Measurements from ENCODE around the gene NHERF1.

Gene NHERF1

GRCh38 chr17:74722782-74723181 is 25.6 kb upstream of the NHERF1 start:
- no peak overlapping the region for H3K9ac ChIP-seq (ENCODE audit: low read length)
- H3K27me3 ChIP-seq (replicated peaks; ENCODE audit: control insufficient read depth, insufficient read depth, low read length), result peaks cover 31% of the 10 kb centered on the region
- H3K9me3 ChIP-seq (ENCODE audit: control insufficient read depth, low read length), result peaks cover 6% of the 10 kb centered on the region
- no peaks in the 10 kb centered on the region for H3K36me3 ChIP-seq (ENCODE audit: control insufficient read depth, insufficient read depth, low read length, severe bottlenecking)
- no peak for DNase-seq (ENCODE audit: low read depth)
- no peaks in the 10 kb centered on the region for H3K4me1 ChIP-seq (ENCODE audit: control insufficient read depth, insufficient read depth, low read length)
- no peak overlapping the region for H3K4me3 ChIP-seq (ENCODE audit: low read length)

- peaks cover 6% of the 10 kb centered on the region for H3K9me3 ChIP-seq (ENCODE audit: control insufficient read depth, low read length)
- H3K36me3 ChIP-seq (ENCODE audit: control insufficient read depth, insufficient read depth, low read length, severe bottlenecking), result no peaks in the 10 kb centered on the region
- peaks cover 27% of the 10 kb centered on the region for H3K27me3 ChIP-seq (replicated peaks; ENCODE audit: control insufficient read depth, insufficient read depth, low read length)
- H3K9ac ChIP-seq (ENCODE audit: low read length), result no peak overlapping the region
- H3K4me1 ChIP-seq (ENCODE audit: control insufficient read depth, insufficient read depth, low read length), result no peaks in the 10 kb centered on the region
- DNase-seq (ENCODE audit: low read depth), result no peak
- H3K4me3 ChIP-seq (ENCODE audit: low read length), result no peak overlapping the region
Measured at GRCh38 chr17:74723891-74724290, 24.5 kb upstream of the NHERF1 start.

- no peaks in the 10 kb centered on the region for H3K36me3 ChIP-seq (ENCODE audit: control insufficient read depth, insufficient read depth, low read length, severe bottlenecking)
- H3K4me3 ChIP-seq (ENCODE audit: low read length), result no peak overlapping the region
- peaks cover 32% of the 10 kb centered on the region for H3K27me3 ChIP-seq (replicated peaks; ENCODE audit: control insufficient read depth, insufficient read depth, low read length)
- no peaks in the 10 kb centered on the region for H3K4me1 ChIP-seq (ENCODE audit: control insufficient read depth, insufficient read depth, low read length)
- H3K9ac ChIP-seq (ENCODE audit: low read length), result no peak overlapping the region
- H3K9me3 ChIP-seq (ENCODE audit: control insufficient read depth, low read length), result peaks cover 6% of the 10 kb centered on the region
- DNase-seq (ENCODE audit: low read depth), result no peak
Measured at GRCh38 chr17:74725111-74725510, 23.3 kb upstream of the NHERF1 start.

- Histone ChIP-seq H3K4me1 (ENCODE audit: control insufficient read depth, insufficient read depth, low read length) (no peaks in the 10 kb centered on the region), H3K4me3 (ENCODE audit: low read length) (no peak overlapping the region), H3K36me3 (ENCODE audit: control insufficient read depth, insufficient read depth, low read length, severe bottlenecking) (no peaks in the 10 kb centered on the region), H3K27me3 (replicated peaks; ENCODE audit: control insufficient read depth, insufficient read depth, low read length) (peaks cover 35% of the 10 kb centered on the region), H3K9me3 (ENCODE audit: control insufficient read depth, low read length) (no peaks in the 10 kb centered on the region), H3K9ac (ENCODE audit: low read length) (no peak overlapping the region)
- DNase-seq (ENCODE audit: low read depth), result no peak
Measured at GRCh38 chr17:74728033-74728701, 20.3 kb upstream of the NHERF1 start.

- H3K4me3 ChIP-seq (ENCODE audit: low read length), result no peak overlapping the region
- H3K9me3 ChIP-seq (ENCODE audit: control insufficient read depth, low read length), result no peaks in the 10 kb centered on the region
- H3K36me3 ChIP-seq (ENCODE audit: control insufficient read depth, insufficient read depth, low read length, severe bottlenecking), result no peaks in the 10 kb centered on the region
- no peaks in the 10 kb centered on the region for H3K4me1 ChIP-seq (ENCODE audit: control insufficient read depth, insufficient read depth, low read length)
- peaks cover 40% of the 10 kb centered on the region for H3K27me3 ChIP-seq (replicated peaks; ENCODE audit: control insufficient read depth, insufficient read depth, low read length)
- DNase-seq (ENCODE audit: low read depth), result no peak
- no peak overlapping the region for H3K9ac ChIP-seq (ENCODE audit: low read length)
Measured at GRCh38 chr17:74728702-74729075, 19.7 kb upstream of the NHERF1 start.

- DNase-seq (ENCODE audit: low read depth), result no peak
Measured at GRCh38 chr17:74729368-74729767, 19.1 kb upstream of the NHERF1 start.

GRCh38 chr17:74729866-74730265 is 18.6 kb upstream of the NHERF1 start:
- H3K36me3 ChIP-seq (ENCODE audit: control insufficient read depth, insufficient read depth, low read length, severe bottlenecking), result no peaks in the 10 kb centered on the region
- H3K27me3 ChIP-seq (replicated peaks; ENCODE audit: control insufficient read depth, insufficient read depth, low read length), result peaks cover 45% of the 10 kb centered on the region
- no peak for DNase-seq (ENCODE audit: low read depth)
- H3K9ac ChIP-seq (ENCODE audit: low read length), result no peak overlapping the region
- H3K9me3 ChIP-seq (ENCODE audit: control insufficient read depth, low read length), result no peaks in the 10 kb centered on the region
- H3K4me1 ChIP-seq (ENCODE audit: control insufficient read depth, insufficient read depth, low read length), result no peaks in the 10 kb centered on the region
- no peak overlapping the region for H3K4me3 ChIP-seq (ENCODE audit: low read length)

More at GRCh38 chr17:74729368-74729767, 19.1 kb upstream of the NHERF1 start:
- Histone ChIP-seq H3K27me3 (replicated peaks; ENCODE audit: control insufficient read depth, insufficient read depth, low read length) (peaks cover 42% of the 10 kb centered on the region), H3K9me3 (ENCODE audit: control insufficient read depth, low read length) (no peaks in the 10 kb centered on the region), H3K9ac (ENCODE audit: low read length) (no peak overlapping the region), H3K4me3 (ENCODE audit: low read length) (no peak overlapping the region), H3K4me1 (ENCODE audit: control insufficient read depth, insufficient read depth, low read length) (no peaks in the 10 kb centered on the region), H3K36me3 (ENCODE audit: control insufficient read depth, insufficient read depth, low read length, severe bottlenecking) (no peaks in the 10 kb centered on the region)

- peaks cover 53% of the 10 kb centered on the region for H3K27me3 ChIP-seq (replicated peaks; ENCODE audit: control insufficient read depth, insufficient read depth, low read length)
- DNase-seq (ENCODE audit: low read depth), result no peak
- H3K4me1 ChIP-seq (ENCODE audit: control insufficient read depth, insufficient read depth, low read length), result no peaks in the 10 kb centered on the region
- H3K4me3 ChIP-seq (ENCODE audit: low read length), result no peak overlapping the region
- no peaks in the 10 kb centered on the region for H3K36me3 ChIP-seq (ENCODE audit: control insufficient read depth, insufficient read depth, low read length, severe bottlenecking)
- H3K9ac ChIP-seq (ENCODE audit: low read length), result no peak overlapping the region
- H3K9me3 ChIP-seq (ENCODE audit: control insufficient read depth, low read length), result no peaks in the 10 kb centered on the region
Measured at GRCh38 chr17:74730491-74731346, 17.7 kb upstream of the NHERF1 start.

- Histone ChIP-seq H3K4me1 (ENCODE audit: control insufficient read depth, insufficient read depth, low read length) (peaks cover 3% of the 10 kb centered on the region), H3K36me3 (ENCODE audit: control insufficient read depth, insufficient read depth, low read length, severe bottlenecking) (no peaks in the 10 kb centered on the region), H3K4me3 (ENCODE audit: low read length) (no peak overlapping the region), H3K9me3 (ENCODE audit: control insufficient read depth, low read length) (no peaks in the 10 kb centered on the region), H3K9ac (ENCODE audit: low read length) (no peak overlapping the region), H3K27me3 (replicated peaks; ENCODE audit: control insufficient read depth, insufficient read depth, low read length) (peaks cover 59% of the 10 kb centered on the region)
- no peak for DNase-seq (ENCODE audit: low read depth)
Measured at GRCh38 chr17:74731347-74731605, 17.2 kb upstream of the NHERF1 start.

- Histone ChIP-seq H3K36me3 (ENCODE audit: control insufficient read depth, insufficient read depth, low read length, severe bottlenecking) (no peaks in the 10 kb centered on the region), H3K9me3 (ENCODE audit: control insufficient read depth, low read length) (no peaks in the 10 kb centered on the region), H3K4me1 (ENCODE audit: control insufficient read depth, insufficient read depth, low read length) (peaks cover 9% of the 10 kb centered on the region), H3K9ac (ENCODE audit: low read length) (no peak overlapping the region), H3K4me3 (ENCODE audit: low read length) (no peak overlapping the region), H3K27me3 (replicated peaks; ENCODE audit: control insufficient read depth, insufficient read depth, low read length) (peaks cover 66% of the 10 kb centered on the region)
- DNase-seq (ENCODE audit: low read depth), result no peak
Measured at GRCh38 chr17:74732042-74732867, 16.2 kb upstream of the NHERF1 start.

GRCh38 chr17:74733365-74734122 is 14.9 kb upstream of the NHERF1 start:
- H3K9me3 ChIP-seq (ENCODE audit: control insufficient read depth, low read length), result no peaks in the 10 kb centered on the region
- H3K27me3 ChIP-seq (replicated peaks; ENCODE audit: control insufficient read depth, insufficient read depth, low read length), result peaks cover 77% of the 10 kb centered on the region
- H3K4me1 ChIP-seq (ENCODE audit: control insufficient read depth, insufficient read depth, low read length), result peaks cover 11% of the 10 kb centered on the region
- H3K4me3 ChIP-seq (ENCODE audit: low read length), result no peak overlapping the region
- H3K36me3 ChIP-seq (ENCODE audit: control insufficient read depth, insufficient read depth, low read length, severe bottlenecking), result no peaks in the 10 kb centered on the region
- DNase-seq (ENCODE audit: low read depth), result no peak
- no peak overlapping the region for H3K9ac ChIP-seq (ENCODE audit: low read length)

Measured in adipocyte (in vitro differentiated cells).